Stimulated activated CD4-positive, alpha-beta T cell treated with anti-CD3 and anti-CD28 coated beads, Interleukin-2, amount 100 ng/mL, for 48 hours (primary cell): Measurements from ENCODE around the gene GARIN5B.

Experiments used
- DNase-seq, 2 donors: peaks; one replicate each; pipeline ENCODE4 v3.0.0-alpha.2; 2020

Gene GARIN5B

DNA sequence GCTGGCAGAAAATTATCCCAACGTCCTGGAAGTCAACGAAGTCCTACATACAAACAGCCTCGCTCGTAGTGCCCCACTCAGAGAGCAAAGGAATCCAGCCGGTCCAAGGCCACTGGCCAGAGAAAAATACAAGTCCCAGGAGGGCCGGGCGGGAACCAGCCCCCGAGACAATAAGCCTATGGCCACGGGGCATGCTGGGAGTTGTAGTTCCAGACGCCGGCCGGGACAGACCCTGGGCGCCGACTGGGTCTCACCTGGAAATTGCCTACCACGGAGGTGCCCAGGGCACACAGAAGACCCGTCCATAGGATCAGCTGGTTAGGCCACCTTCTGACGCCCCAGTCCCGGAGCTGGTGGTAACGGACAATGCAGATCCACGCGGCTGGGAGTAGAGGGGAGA is 43.3 kb downstream of the GARIN5B start:
- no peak for DNase-seq

DNA sequence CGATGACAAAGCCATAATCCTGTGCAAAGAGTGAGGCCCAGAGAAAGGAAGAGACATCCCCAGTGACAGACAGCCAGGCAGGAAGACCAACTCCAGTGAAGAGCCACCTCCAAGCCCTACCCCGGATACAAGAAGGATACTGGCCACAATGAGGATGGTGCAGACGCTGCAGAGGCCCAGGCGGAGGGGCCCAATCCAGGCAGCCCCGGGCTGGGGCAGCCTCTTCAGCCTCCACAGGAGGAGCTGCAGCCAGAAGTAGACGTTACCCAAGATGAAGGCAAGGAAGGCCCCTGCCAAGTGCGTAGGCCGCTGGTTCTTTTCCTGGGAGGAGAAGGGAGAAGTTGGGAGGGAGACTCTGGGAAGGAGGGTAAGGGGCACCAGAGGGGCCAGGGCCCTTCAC is 46.4 kb downstream of the GARIN5B start:
- DNase-seq = no peak

DNA sequence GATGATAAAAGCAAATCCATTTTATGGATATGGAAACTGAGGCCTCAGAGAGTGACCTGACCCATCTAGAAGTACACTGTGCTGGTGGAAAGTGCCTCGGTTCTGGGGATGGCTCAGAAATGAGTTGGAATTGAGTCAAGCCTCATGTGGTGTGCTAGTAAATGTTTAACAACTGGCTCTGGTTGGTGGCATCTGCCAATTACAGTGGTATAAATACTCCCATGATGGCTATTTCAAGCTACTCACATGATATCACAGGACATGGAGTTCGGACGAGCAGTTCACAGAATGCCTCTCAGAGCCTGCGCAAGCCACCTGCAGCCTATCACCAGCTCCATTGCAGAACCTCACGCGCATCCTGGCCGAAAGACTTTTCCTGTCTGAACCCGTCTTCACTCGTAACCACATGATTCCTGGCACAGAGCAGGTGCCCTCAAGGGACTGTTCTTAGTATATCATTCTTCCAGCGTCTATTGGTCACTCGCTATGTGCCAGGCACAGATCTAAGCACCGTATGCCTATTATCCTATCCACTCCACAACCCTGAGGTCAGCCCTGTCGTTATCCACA is 47.0 kb downstream of the GARIN5B start:
- no peak for DNase-seq

DNA sequence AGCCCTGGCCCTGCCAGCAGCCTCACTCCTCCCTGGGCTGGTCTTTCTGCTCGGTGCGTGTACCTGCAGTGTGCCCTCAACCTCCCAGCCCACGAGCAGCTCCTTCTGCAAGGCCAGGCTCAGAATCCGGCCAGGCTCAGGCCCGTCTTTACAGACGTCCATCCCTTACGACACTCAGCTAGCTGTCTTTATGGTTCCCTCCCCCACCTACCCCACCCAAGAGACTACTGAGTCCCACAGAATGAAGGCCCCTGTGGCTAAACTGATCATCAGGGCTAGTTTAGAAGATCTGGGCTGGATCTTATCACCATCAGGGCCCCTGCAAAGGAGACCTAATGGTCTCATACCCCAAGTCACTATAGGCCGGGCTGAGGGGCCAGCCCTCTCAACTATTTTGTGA is 48.7 kb downstream of the GARIN5B start:
- DNase-seq = no peak

DNA sequence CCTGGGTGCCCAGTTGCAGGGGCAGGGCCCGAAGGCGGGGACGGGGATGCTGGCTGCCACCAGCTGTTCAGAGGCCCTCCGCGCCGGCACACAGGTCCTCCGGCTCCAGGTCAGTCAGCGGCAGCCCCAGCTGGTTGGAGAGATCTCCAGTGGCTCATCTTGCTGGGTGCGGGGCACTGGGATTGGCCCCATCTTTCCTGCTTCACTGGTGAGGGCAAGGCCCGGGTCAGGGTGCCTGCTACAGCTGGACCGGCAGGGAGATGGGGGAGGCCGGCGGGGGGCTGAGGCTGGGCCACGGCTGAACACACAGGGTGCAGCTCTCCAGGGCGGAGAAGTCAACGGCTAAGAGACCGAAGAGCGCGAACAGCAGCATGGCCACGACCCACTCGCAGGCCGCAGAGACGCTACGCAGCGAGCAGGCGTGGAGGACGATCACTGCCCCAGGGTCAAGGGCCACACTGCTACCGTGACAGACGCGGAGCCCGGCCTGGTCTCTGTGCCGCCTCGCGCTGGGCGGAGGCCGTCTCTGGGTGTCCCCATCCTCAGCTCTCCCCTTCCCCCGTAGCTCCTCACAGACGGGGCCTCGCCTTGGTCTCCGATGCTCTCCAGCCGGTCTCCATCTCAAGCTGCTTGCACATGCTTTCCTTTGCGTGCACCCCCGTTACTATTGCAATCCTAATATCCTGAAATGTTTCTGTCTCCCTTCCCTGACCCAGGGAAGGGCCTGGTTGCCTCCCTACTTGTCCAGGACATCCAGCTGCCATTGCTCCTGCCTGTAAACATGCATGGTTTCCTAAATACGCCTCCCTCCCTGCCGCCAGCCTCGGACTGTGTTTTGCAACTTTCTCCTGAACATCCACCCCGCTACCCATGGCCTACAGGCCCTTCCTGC is 50.2 kb downstream of the GARIN5B start:
- DNase-seq = no peak

DNA sequence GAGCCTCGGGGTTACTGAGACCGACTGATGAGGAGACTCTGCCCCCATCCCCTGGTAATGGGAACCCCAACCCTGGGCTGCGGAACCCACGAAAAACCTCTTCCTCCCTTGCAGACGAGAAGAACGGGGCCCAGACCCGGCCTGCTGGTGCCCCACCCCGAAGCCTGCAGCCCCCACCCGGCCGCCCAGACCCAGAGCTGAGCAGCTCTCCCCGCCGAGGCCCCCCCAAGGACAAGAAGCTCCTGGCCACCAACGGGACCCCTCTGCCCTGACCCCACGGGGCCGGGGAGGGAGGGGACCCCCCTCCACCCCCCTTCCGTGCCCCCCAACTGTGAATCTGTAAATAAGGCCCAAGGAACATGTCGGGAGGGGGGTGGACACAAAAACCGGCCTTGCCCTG is 51.3 kb downstream of the GARIN5B start:
- no peak for DNase-seq

DNA sequence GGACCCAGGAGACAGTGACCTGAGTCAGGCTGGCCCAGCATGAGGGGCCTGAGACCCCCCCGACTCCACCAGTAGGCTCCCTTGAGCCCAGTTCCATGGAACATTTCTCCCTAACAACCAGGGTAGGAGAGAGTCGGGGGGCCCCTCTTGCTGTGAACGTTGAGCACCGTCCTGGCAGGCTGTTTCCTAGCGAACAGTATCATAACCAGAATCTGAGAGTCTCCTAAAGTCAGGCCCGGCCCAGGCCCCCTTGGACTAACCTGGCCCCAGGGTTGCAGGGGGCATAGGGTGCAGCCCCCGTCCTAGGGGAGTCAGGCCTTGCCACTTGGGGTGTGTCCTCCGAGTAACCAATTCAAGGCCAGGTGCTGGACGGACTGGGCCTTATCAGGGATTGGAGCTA is 51.7 kb downstream of the GARIN5B start:
- DNase-seq = no peak

DNA sequence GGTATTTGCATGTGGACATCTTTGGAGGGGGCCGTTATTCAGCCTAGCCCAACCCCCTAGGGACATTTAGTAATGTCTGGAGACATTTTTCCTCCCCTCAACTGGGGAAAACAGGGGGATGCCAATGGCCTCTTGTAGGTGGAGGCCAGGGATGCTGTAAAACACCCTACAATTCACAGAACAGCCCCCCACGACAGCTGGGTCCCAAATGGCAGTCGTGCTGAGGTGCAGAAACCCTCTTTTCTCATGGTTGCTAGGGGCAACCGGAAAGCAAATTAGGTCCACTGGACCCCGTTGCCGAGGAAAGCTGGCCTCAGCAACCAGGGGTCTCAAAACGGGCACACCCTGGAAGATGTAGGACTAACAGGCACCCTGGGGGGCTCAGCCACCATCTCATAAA is 52.6 kb downstream of the GARIN5B start:
- no peak for DNase-seq

DNA sequence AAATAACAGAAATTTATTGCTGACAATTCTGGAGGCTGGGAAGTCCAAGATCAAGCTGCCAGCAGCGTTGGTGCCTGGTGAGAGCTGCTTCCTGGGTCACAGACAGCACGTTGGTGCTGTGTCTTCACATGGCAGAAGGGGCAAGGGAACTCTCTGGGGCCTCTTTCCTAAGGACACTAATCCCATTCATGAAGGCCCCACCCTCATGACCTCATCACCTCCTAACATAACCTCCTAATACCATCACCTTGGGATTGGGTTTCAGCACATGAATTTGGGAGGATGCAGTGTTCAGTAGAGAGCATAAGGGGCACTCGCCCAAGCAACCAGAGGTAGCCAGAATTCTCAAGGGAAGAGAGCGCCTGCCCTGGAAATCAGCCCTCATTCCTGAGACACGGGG is 53.6 kb downstream of the GARIN5B start:
- DNase-seq = no peak

DNA sequence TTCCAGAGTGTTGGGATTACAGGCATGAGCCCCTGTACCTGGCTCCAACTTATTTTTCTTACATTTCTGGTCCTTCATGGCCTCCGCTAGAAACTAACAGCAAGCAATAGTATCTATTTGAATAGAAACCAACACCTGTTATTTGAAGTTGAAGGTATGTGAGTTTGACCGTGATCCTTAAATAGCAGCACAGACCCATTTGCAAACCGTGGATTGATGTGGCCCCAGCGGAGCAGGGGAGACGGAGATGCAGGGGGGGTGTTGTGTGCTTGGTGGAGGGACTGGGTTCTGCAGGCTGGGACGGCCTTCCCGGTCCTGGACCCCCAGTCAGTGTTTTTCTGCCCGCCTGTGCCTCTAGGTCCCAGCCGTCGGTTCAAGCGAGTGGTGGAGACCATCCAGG is 54.8 kb downstream of the GARIN5B start:
- no peak for DNase-seq

DNA sequence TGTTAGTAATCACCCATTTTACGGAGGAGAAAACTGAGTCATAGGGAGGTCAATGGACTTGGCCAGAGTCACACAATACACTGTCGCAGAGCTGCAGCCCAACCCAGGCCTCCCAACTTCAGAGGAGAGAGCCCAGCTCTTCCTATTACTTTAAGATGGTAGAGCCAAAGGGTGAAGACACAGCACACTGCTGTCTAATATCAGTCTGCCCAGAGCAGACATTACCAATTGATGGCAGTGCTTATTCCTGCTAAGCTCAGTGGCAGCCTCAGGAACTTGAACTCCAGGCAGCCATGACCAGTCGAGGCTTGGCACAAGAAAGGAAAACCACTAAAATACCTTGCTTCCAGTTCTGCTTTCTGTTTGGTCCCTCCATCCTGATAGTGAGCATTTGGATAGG is 56.3 kb downstream of the GARIN5B start:
- DNase-seq = no peak

DNA sequence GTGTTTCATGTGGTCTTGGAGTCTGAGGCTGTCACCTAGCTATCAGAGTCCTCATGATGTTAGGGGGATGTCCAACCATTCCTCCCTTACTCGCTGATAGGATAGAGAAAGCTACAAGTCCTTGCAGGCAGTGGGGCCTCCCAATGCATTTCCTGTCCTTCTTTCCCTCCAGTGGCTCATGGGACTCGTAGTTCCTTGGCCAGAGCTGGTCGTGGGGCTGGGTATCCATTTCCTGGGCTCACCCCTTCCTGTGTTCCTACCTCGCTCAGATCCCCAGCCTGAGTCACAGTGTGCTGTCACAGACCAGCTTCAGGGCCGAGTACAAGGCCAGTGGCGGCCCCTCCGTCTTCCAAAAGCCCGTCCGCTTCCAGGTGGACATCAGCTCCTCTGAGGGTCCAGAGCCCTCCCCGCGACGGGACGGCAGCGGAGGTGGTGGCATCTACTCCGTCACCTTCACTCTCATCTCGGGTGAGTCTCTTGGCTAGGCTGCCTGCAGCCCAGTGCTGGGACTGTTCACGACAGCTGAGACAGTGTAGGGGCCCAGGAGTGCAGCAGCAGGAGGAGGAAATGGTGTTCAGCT is 57.0 kb downstream of the GARIN5B start:
- DNase-seq = no peak

DNA sequence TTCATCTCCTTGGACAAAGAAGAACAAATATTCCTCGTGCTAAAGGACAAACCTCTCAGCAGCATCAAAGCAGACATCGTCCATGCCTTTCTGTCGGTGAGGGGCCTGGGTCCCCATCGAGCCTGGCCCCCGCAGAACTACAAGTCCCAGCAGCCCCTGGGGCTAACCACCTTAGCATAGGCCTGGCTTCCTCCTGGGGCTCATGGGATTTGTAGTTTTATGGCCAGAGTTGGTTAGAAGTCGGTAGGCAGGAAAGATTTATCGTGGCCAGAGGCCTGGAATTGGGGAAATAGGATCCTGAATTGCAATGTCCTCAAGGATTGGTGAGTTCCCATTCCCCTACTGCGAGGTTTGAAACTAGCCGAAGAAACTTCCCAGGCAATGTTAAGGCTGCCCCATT is 57.6 kb downstream of the GARIN5B start:
- DNase-seq = peak; percentile 49 to 55

DNA sequence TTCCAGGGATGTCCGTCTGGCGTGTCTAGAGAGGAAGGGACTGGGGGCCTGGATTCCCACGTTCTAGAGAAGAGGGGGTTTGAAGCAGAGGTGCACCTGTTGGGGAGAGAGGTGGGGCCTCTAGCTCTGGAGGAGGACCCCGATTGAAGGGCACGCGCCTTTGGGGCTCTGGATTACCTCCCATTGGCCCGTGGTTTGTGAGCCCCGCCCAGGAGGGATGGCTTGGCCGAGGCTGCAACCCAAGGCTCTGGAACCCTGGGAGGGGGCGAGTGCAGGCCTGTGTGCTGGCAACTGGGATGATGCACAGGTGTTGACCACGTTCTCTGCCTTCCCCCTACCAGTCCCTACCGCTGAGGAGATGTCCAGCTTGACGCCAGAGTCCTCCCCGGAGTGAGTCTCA is 58.1 kb downstream of the GARIN5B start:
- DNase-seq = no peak
